Measurements from ENCODE around the gene IPO11.

- TF ChIP-seq CTCF (IDR thresholded peaks at IDR 0.05) = no peak
- no peak for TF ChIP-seq EZH2phosphoT487 (IDR thresholded peaks at IDR 0.05)
Measured at GRCh38 chr5:62385816-62386400, 26.7 kb upstream of the IPO11 start.
